CD4-positive, alpha-beta T cell treated with Interleukin-6 for 4 hours (primary cell): ENCODE results near the gene HCAR2.
"Not testable (repeated sequence)": the region's sequence is repeated elsewhere in the genome, so short reads cannot be mapped to it uniquely, and the experiment has no call there.

Experiments used
- DNase-seq: peaks from one replicate; pipeline ENCODE4 v3.0.0-alpha.2; 2020; ENCODE audit warnings: mixed read lengths

HCAR2 gene

GRCh38 chr12:122715211-122715610, 12.1 kb upstream of the HCAR2 start:
- DNase-seq: not testable (repeated sequence)

DNA sequence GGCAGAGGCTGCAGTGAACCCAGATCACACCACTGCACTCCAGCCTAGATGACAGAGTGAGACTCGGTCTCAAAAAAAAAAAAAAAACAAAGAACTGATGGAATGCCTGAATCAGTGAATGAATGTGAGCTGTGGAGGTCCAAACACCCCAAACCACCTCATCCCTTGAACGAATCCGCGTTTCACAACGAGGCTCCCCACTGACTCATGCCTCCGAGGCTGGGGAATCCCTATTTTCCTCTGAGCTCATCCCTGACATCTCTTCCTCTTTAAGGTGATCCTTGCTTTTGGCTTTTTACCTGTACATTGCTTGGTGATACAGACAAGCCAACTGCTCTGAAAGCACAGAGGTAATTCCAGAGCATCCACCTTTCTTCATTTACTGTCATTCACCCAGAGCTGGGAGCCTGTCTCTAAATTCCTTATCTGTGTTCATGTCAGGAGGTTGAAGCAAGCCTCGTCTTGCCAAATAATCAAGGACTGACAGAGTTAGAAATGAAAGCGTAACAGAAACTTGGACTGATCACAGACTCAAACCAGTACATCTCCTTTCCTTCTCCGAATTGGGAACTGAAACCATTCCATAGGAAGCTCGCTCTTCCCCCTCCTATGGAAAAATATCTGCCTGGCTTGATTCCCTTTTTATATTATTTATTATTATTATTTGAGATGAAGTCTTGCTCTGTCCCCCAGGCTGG, 10.5 kb upstream of the HCAR2 start:
- DNase-seq: not testable (repeated sequence)

DNA sequence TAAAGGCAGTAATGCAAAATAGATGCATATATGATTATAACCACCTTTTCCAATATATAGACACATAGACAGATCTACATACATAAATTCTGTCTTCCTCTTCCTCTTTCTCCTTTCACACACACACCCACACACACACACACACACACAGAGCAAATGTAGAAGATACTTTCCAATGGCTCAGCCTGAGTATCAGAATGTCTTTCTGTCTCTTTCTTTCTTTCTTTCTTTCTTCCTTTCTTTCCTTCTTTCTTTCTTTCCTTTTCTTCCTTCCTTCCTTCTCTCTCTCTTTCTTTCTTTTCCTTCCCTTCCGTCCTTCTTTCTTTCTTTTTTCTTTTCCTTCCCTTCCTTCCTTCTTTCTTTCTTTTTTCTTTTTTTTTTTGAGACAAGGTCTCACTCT, 8.1 kb upstream of the HCAR2 start:
- not testable (repeated sequence) for DNase-seq

DNA sequence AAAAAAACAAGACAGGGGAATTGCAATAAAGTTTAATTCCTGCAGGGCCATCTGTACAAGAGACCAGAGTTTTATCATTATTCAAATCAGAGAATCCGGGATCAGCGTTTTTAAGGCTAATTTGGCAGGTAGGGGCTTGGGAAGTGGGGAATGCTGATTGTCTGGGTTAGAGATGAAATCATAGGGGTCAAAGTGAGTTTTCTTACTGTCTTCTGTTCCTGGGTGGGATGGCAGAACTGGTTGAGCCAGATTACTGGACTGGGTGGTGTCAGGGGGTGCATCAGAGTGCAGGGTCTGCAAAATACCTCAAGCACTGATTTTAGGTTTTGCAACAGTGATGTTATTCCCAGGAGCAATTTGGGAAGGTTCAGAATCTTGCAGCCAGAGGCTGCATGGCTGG, 7.2 kb upstream of the HCAR2 start:
- DNase-seq: not testable (repeated sequence)

DNA sequence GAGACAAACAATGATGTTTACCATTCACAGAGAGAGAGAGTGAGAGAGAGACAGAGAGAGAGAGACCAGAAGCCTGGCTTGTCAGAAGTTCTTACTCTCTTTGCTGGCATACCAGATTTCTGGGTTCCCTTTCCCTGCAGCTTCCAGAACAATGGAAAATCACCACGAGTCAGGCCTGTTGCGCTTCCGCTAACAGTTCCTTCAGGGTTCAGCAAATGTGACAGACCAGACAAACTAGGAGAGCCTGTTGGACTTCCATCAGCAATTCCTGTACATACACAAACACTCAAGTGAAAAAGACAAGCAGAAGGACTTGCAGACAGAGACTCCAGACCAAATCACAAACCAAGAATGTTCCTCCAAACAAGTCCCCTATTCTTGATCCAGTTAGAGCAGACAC, 6.1 kb upstream of the HCAR2 start:
- DNase-seq: not testable (repeated sequence)

GRCh38 chr12:122703841-122704240, 684 bp upstream of the HCAR2 start:
- DNase-seq: not testable (repeated sequence)

DNA sequence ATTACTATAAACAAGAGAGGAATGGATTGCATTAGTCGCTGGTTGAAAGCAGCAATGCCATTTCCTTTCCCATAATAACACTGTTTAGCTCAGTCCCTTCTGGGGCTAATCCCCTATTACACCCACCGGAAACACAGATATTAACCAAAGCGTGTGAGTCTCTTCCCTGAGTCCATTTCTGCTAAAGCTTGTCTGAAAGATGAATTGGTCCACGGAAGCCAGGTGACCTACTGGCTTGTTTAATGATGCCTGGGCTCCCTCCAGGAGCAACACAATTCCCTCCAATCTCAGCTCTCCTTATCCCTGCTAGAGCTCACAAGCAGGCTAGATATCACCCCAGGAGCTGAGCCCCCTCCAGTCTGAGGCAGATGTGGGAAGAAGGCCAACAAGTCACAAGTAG, 1.7 kb downstream of the HCAR2 start:
- not testable (repeated sequence) for DNase-seq

DNA sequence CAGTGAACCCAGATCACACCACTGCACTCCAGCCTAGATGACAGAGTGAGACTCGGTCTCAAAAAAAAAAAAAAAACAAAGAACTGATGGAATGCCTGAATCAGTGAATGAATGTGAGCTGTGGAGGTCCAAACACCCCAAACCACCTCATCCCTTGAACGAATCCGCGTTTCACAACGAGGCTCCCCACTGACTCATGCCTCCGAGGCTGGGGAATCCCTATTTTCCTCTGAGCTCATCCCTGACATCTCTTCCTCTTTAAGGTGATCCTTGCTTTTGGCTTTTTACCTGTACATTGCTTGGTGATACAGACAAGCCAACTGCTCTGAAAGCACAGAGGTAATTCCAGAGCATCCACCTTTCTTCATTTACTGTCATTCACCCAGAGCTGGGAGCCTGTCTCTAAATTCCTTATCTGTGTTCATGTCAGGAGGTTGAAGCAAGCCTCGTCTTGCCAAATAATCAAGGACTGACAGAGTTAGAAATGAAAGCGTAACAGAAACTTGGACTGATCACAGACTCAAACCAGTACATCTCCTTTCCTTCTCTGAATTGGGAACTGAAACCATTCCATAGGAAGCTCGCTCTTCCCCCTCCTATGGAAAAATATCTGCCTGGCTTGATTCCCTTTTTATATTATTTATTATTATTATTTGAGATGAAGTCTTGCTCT, 3.0 kb downstream of the HCAR2 start:
- not testable (repeated sequence) for DNase-seq

- DNase-seq: not testable (repeated sequence)
Measured at GRCh38 chr12:122696922-122697321, 6.2 kb downstream of the HCAR2 start.

DNA sequence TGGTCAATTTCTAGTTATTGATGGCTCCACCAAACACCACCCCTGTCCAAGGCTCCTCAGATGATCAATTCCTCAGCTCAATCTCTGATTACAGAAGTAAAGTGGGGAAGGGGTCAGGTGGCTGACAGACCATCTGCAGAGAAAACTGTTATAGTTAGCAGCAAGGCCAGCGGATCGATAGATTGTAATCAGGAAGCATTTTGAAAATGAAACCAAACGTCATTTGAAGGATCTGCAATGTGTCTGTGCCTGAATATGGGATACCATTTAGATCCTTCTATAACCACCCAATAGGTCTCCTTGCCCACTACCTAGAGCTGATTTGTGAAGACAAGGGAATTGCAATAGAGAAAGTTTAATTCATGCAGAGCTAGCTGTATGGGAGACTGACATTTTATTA, 11.6 kb downstream of the HCAR2 start:
- DNase-seq: no peak

- DNase-seq: no peak
Measured at GRCh38 chr12:122688291-122688690, 14.9 kb downstream of the HCAR2 start.

DNA sequence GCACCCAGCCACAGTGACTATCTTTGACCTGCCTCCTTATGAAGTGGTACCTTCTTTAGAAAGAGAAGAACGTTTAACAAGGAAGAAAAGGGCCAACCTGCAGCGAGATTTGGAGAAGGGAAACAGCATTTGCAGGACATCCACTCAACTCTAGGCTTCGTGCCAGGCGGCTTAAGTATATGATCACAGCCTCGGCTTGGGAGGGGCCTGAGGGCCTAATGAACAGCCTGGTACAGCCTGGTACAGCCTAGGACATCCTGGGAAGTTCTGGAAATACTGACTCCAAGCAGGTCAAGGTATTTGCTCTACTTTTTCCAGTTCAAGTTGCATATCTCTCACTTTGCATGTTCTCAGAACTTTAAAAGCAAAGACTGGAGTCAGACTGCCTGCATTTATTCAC, 16.1 kb downstream of the HCAR2 start:
- DNase-seq: no peak

DNA sequence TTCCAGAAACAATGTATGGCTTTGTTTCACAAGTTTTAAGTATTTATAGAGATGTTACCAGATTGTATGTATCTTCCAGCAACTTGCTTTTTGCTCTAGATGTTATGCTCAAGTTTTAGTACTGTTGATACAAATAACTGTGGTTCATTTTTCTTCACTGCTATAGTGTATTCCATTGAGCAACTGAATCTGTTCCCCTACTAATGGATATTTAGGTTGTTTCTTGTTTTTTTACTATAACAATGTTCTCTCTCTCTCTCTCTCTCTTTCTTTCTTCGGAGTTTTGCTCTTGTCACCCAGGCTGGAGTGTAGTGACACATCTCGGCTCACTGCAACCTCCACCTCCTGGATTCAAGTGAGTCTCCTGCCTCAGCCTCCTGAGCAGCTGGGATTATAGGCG, 16.6 kb downstream of the HCAR2 start:
- no peak for DNase-seq

- DNase-seq: no peak
Measured at GRCh38 chr12:122684297-122684813, 18.8 kb downstream of the HCAR2 start.

DNA sequence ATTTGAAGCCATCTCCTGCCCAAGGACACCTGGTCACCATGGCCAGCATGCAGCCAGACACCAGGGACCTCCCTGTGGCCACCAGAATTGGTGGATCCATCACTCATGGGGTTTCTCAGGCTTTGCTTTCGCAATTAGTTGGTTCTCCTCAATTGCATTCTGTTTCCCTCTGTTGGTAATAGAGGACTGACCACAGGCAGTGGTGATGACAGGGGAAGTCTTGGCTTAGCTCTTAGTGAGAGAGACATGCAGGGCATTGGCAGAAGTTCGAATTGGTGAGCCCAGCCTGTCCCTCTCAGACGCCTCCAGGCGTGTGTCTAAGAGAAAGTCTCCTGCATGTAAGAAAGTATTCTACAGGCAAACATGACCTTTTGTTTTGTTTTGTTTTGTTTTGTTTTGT, 21.3 kb downstream of the HCAR2 start:
- DNase-seq: no peak

GRCh38 chr12:122680989-122681388, 22.2 kb downstream of the HCAR2 start:
- DNase-seq: not testable (repeated sequence)

- DNase-seq: not testable (repeated sequence)
Measured at GRCh38 chr12:122676781-122677180, 26.4 kb downstream of the HCAR2 start.

DNA sequence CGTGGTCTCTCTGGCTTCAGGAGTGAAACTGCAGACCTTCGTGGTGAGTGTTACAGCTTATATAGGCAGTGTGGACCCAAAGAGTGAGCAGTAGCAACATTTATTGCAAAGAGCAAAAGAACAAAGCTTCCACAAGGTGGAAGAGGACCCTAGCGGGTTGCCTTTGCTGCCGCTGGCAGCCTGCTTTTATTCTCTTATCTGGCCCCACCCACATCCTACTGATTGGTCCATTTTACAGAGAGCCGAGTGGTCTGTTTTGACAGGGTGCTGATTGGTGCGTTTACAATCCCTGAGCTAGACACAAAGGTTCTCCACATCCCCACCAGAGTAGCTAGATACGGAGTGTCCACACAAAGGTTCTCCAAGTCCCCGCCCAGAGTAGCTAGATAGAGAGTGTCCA, 27.1 kb downstream of the HCAR2 start:
- DNase-seq: not testable (repeated sequence)

- no peak for DNase-seq
Measured at GRCh38 chr12:122672515-122672914, 30.6 kb downstream of the HCAR2 start.

DNA sequence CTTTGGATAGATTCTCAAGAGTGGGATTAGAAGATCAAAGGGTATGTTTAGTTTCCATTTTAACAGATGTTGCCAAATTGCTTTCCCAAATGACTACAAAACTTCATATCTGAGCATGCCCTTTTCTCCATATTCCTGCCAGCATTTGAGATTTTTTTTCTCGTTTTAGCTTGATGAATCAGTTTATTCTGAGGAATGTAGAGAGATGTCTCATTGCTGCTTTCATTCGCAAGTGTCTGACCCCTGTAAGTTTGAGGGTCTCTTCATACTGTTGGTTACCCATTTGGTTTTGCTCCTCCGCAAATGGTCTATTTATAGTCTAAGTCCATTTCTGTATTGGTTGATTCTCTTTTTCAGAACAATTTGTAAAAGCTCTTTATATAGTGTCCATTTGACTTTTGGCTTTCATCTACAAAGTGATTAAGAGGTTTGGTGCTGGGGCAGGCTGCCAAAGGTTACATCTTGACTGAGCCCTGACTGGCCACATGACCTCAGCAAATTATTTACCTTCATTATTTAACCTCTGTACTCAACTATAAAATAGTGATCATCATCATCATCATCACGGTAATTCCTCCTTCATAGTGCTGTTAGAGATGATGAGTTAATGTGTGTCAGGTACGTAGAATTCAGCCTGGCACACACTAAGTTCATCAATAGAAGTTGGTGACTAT, 33.6 kb downstream of the HCAR2 start:
- DNase-seq: no peak

DNA sequence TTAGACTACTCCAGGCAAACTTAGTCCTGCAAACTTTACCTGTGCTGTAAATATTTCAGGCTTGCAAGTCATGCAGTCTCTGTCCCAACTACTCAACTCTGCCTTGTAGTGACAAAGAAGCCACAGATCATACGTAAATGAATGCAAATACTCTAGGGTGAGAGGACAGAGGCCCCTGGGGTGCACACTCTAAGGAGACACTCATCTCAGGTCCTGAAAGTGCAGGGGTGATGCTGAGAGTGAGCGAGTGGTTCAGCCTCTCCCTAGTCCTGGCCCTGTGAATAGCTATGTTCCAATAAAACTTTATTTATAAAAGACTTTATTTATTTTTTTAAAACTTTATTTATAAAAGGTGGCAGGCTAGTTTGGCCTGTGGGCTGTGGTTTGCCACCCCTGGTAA, 34.9 kb downstream of the HCAR2 start:
- no peak for DNase-seq

GRCh38 chr12:122665759-122666158, 37.4 kb downstream of the HCAR2 start:
- no peak for DNase-seq

- no peak for DNase-seq
Measured at GRCh38 chr12:122665349-122665748, 37.8 kb downstream of the HCAR2 start.

- DNase-seq: no peak
Measured at GRCh38 chr12:122661938-122662337, 41.2 kb downstream of the HCAR2 start.
